Measurements from ENCODE around the gene UBE2U. TPM values are rescaled to one million over a fixed set of nuclear protein-coding genes. Genes with fewer than 3 reads are reported as not detected.

Gene UBE2U, protein sequence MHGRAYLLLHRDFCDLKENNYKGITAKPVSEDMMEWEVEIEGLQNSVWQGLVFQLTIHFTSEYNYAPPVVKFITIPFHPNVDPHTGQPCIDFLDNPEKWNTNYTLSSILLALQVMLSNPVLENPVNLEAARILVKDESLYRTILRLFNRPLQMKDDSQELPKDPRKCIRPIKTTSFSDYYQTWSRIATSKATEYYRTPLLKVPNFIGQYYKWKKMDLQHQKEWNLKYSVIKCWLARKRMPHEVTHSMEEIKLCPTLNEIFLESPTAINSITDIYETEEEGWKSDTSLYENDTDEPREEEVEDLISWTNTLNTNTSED
- polyA plus RNA-seq = not detected in 2 replicates

DNA sequence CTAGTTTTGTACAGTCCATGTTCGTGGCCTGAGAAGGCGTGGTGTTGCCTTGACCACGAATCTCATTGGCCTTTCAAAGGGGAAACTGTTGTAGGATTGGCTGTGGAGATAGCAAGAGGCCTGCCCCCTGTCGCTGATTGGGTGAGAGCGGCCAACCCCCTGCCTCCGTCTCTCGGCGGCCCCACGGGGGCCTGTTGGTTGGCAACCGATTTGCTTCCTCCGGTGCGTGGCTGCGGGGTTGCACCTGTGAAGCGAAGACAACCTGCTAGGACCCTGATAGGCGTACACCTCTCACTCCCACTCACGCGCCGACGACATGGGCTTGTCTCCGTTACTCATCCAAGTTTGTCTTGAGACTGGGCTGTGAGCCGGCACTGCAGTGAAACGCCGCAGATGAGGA is at the start of gene UBE2U:
UBE2U (plus strand) TSS at position 204 of the 400 bp plus-strand sequence. CDS start 428 bp downstream, outside the sequence.

Data from Purkinje cell (primary cell).